Measurements from ENCODE around the gene SLC22A5. TPM values are rescaled to one million over a fixed set of nuclear protein-coding genes. Genes with fewer than 3 reads are reported as not detected.

The SLC22A5 gene
- total RNA-seq, 3 donors from 2014 or later: 6.6 to 31.5 (median 23.3) TPM

DNA sequence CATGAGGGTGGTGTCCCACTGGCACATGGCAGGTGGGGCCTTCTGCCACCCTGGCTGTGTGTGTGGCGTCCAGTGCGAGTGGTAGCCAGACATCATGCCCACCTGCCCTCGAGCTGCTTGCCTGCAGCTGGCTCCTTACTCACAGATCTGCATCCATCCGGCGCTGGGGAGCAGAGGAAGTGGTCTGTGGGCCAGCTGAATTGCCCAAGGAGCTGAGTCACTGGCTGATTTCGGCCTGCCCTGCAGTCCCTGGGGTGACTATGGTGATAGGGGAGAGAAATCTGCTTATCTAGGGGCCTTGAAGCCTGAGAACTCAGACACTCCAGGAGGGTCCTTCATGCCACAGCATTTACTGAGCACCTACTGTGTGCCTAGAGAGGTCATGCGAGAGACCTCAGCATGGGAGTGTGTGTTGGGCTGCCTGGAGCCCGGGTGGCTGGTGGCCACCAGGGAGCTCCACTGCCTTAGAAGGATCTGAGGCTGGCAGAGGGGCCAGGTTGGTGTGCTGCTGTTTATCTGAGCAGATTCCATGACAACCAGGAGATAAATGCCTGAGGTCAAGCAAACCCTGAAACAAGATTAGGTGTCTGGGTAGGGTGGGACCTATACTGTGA lies 57.1 kb downstream of the SLC22A5 start:
- Histone ChIP-seq H3K27me3 (no peaks in the 10 kb centered on the region), H3K4me3 (peak overlapping the region in 1 of 3 donors; percentile 19), H3K27ac (peak overlapping the region; percentile 81 to 84), H3K36me3 (no peaks in the 10 kb centered on the region), H3K4me1 (peaks cover 15 to 24% of the 10 kb centered on the region in 2 donors), H3K9me3 (no peaks in the 10 kb centered on the region)
- no peak for DNase-seq (ENCODE audit: low spot score in 2 of 2)
- intact Hi-C loops (cut with DNase I; ENCODE audit: low total_unique reads): loop anchor here (5.0 kb wide), 1 partner anchor 61 kb away; no protein-coding TSS in a partner anchor
- TF ChIP-seq, protein P1, sequence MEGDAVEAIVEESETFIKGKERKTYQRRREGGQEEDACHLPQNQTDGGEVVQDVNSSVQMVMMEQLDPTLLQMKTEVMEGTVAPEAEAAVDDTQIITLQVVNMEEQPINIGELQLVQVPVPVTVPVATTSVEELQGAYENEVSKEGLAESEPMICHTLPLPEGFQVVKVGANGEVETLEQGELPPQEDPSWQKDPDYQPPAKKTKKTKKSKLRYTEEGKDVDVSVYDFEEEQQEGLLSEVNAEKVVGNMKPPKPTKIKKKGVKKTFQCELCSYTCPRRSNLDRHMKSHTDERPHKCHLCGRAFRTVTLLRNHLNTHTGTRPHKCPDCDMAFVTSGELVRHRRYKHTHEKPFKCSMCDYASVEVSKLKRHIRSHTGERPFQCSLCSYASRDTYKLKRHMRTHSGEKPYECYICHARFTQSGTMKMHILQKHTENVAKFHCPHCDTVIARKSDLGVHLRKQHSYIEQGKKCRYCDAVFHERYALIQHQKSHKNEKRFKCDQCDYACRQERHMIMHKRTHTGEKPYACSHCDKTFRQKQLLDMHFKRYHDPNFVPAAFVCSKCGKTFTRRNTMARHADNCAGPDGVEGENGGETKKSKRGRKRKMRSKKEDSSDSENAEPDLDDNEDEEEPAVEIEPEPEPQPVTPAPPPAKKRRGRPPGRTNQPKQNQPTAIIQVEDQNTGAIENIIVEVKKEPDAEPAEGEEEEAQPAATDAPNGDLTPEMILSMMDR (IDR thresholded peaks at IDR 0.05): peak in 1 of 3 donors; percentile 18
- TF ChIP-seq POLR2AphosphoS5 (IDR thresholded peaks at IDR 0.05) (peak in 1 of 3 donors; percentile 78), POLR2A (IDR thresholded peaks at IDR 0.05) (no peak)

DNA sequence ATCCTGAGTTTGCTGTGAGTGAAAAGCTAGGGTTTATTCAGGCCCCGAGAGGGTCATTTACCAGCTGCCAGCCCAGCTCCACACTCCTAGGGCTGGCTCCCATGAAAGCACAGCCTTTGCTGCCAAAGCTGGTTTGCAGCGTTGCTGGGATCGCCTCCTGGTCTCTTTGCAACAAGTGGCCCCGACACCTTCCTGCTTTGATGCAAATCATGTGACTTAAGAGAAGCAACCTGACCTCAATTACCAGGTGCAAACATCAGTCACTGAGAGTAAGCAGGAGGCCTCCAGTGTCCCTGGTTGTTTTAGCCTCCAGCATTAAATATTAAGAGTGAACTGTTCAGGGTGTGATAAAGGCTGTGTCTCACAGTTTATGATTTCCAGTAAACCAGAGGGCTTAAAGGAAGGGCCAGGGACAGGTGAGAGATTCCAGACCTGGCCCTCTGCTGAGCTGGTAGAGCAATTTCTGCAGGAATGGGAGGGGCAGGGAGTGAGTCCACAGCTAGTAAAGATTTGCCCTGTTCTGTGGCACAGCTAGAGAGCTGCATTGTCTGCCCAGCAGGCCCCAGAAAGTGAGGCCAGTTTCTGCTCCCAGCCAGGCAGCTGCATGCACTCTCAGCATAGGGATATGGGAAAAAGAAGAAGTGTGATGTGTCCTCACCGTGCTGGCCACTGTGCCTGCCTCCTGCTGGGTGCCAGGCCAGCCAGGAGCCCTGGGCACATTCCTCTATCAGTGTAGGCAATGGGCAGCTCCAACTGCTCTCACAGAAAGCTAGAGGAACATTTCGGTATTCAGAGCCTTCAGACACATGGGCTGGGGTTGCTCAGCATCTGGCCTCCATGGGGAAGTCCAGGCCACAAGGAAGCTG lies 58.0 kb downstream of the SLC22A5 start:
- no peak overlapping the region for H3K4me3 ChIP-seq
- H3K27ac ChIP-seq: peak overlapping the region; percentile 81 to 84
- no peaks in the 10 kb centered on the region for H3K9me3 ChIP-seq
- TF ChIP-seq, protein P1 (IDR thresholded peaks at IDR 0.05): no peak
- no peak for TF ChIP-seq POLR2AphosphoS5 (IDR thresholded peaks at IDR 0.05)
- no peak for DNase-seq (ENCODE audit: low spot score in 2 of 2)
- intact Hi-C loops (cut with DNase I; ENCODE audit: low total_unique reads): loop anchor here (5.0 kb wide), 1 partner anchor 60 kb away; no protein-coding TSS in a partner anchor
- H3K27me3 ChIP-seq: no peaks in the 10 kb centered on the region
- no peaks in the 10 kb centered on the region for H3K36me3 ChIP-seq
- H3K4me1 ChIP-seq: peaks cover 15 to 24% of the 10 kb centered on the region in 2 donors

DNA sequence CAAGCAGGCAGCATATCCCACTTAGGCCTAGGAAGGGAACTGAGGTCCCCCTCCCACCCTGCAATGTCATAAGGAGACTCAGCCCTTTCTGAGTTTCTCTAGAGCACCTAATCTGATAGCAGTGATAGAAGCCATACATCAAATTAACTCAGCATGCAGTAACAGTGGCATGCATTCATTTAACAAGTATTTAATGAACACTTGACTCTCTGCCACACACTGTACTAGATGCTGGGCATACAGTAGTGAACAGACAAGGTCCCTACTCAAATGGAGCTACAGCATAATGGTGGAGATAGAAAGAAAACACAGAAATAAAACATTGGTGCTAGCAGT lies 58.6 kb downstream of the SLC22A5 start:
- Histone ChIP-seq H3K27me3 (no peaks in the 10 kb centered on the region), H3K36me3 (no peaks in the 10 kb centered on the region), H3K4me3 (no peak overlapping the region), H3K4me1 (peaks cover 15 to 24% of the 10 kb centered on the region in 2 donors), H3K9me3 (no peaks in the 10 kb centered on the region), H3K27ac (peak overlapping the region; percentile 81 to 84)
- intact Hi-C loops (cut with DNase I; ENCODE audit: low total_unique reads): loop anchor here (5.0 kb wide), 1 partner anchor 59 kb away; no protein-coding TSS in a partner anchor
- TF ChIP-seq POLR2A (IDR thresholded peaks at IDR 0.05): no peak
- no peak for TF ChIP-seq POLR2AphosphoS5 (IDR thresholded peaks at IDR 0.05)
- TF ChIP-seq, protein P1 (IDR thresholded peaks at IDR 0.05): no peak
- no peak for DNase-seq (ENCODE audit: low spot score in 2 of 2)

DNA sequence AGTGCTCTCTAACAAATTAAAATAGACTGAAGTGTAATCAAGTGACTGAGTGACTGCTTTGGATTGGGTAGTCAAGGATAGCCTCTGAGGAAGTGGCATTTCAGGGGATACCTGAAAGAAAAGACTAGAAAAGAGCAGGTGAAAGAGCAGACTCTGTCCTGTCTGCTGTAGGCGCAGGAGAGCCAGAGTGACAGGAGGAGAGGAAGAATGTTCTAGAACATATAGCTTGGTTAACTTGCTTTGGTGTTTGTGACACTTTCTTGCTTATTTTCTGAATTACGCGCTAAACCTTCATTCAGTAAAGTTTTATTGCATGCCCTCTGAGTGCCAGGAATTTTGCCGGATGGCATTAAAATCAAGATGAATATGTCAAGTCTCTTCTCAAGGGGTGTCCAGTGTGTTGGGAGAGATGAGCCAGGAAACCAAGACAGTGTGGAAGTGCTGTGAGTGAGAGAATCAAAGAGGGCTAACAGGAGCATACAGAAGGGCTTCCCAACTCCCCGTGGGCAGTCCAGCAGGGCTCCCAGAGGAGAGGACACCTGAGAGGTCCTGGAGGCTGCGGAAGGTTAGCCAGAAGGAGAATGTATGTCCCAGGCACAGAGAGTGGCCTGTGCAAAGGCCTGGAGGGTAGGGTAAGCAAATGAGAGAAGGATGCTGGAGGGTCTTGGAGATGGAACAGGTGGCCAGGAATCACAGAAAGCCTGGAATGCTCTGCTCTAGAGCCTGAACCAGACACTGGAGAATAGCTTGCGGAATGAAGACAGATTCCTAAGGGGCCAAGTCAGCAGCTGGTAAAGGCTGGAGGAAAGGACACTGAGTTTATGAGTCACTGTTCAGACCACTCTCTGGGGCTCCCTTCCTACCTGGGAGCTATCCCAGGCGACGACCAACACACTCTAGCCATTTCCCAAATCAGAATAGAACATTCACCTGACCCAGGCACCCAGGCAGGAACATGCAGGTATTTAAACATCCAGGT lies 59.3 kb downstream of the SLC22A5 start:
- H3K4me1 ChIP-seq: peaks cover 15 to 24% of the 10 kb centered on the region in 2 donors
- no peak overlapping the region for H3K4me3 ChIP-seq
- H3K9me3 ChIP-seq: no peaks in the 10 kb centered on the region
- DNase-seq (ENCODE audit: low spot score in 2 of 2): no peak
- H3K27ac ChIP-seq: peak overlapping the region; percentile 81 to 84
- H3K36me3 ChIP-seq: no peaks in the 10 kb centered on the region
- H3K27me3 ChIP-seq: no peaks in the 10 kb centered on the region
- TF ChIP-seq POLR2A (IDR thresholded peaks at IDR 0.05): no peak
- TF ChIP-seq POLR2AphosphoS5 (IDR thresholded peaks at IDR 0.05): no peak
- TF ChIP-seq, protein P1 (IDR thresholded peaks at IDR 0.05): no peak
- intact Hi-C loops (cut with DNase I; ENCODE audit: low total_unique reads): loop anchor here (5.0 kb wide), 1 partner anchor 59 kb away; no protein-coding TSS in a partner anchor

Measured in breast epithelium (tissue), 4 donors.